ENCODE data around the gene KCNC1. TPM values are rescaled to one million over a fixed set of nuclear protein-coding genes. Genes with fewer than 3 reads are reported as not detected.
A peak's percentile ranks its signal among the peaks of the same experiment; 100 is the strongest.

Gene KCNC1
- not detected for total RNA-seq

- TF ChIP-seq CTCF (IDR thresholded peaks at IDR 0.05) (no peak), POLR2A (IDR thresholded peaks at IDR 0.05) (no peak), EP300 (IDR thresholded peaks at IDR 0.05) (no peak), POLR2AphosphoS5 (IDR thresholded peaks at IDR 0.05) (no peak)
- no peak within 1 kb of the TSS for H3K27ac ChIP-seq
- WGBS = 0% methylated on average over 25 of the region's 66 CpGs
- H3K9me3 ChIP-seq = no peaks in the 10 kb centered on the region
- peaks cover 18% of the 10 kb centered on the region for H3K4me1 ChIP-seq
- peaks cover 76% of the 10 kb centered on the region for H3K27me3 ChIP-seq
- DNase-seq (ENCODE audit: low spot score in 2 of 2) = peak in 1 of 2 donors; percentile 17
- H3K36me3 ChIP-seq = no peaks in the 10 kb centered on the region
- peak within 1 kb of the TSS; percentile 43 for H3K4me3 ChIP-seq
Observed at GRCh38 chr11:17734418-17734911, at the start of gene KCNC1. TSS of gene KCNC1 (plus strand) at chr11:17734781. CDS start at chr11:17736003, 1,222 bp downstream.

GRCh38 chr11:17686231-17686980, 48.2 kb upstream of the KCNC1 start:
- 33% methylated on average over 8 of the region's 8 CpGs for WGBS
- DNase-seq (ENCODE audit: low spot score in 2 of 2) = no peak
- no peaks in the 10 kb centered on the region for H3K9me3 ChIP-seq
- H3K4me1 ChIP-seq = no peaks in the 10 kb centered on the region
- H3K27me3 ChIP-seq = peaks cover 14% of the 10 kb centered on the region
- H3K36me3 ChIP-seq = no peaks in the 10 kb centered on the region
- no peak overlapping the region for H3K27ac ChIP-seq
- H3K4me3 ChIP-seq = no peak overlapping the region
- TF ChIP-seq POLR2AphosphoS5 (IDR thresholded peaks at IDR 0.05) = no peak
- TF ChIP-seq CTCF (IDR thresholded peaks at IDR 0.05) = no peak
- TF ChIP-seq EP300 (IDR thresholded peaks at IDR 0.05) = no peak
- TF ChIP-seq POLR2A (IDR thresholded peaks at IDR 0.05) = no peak

GRCh38 chr11:17687946-17688670, 46.5 kb upstream of the KCNC1 start:
- Histone ChIP-seq H3K4me1 (no peaks in the 10 kb centered on the region), H3K9me3 (no peaks in the 10 kb centered on the region), H3K36me3 (no peaks in the 10 kb centered on the region), H3K27me3 (peaks cover 27% of the 10 kb centered on the region), H3K4me3 (no peak overlapping the region), H3K27ac (no peak overlapping the region)
- 69% methylated on average over 14 of the region's 18 CpGs for WGBS
- no peak for DNase-seq (ENCODE audit: low spot score in 2 of 2)
- no peak for TF ChIP-seq CTCF (IDR thresholded peaks at IDR 0.05)
- TF ChIP-seq POLR2AphosphoS5 (IDR thresholded peaks at IDR 0.05) = no peak
- TF ChIP-seq EP300 (IDR thresholded peaks at IDR 0.05) = no peak
- no peak for TF ChIP-seq POLR2A (IDR thresholded peaks at IDR 0.05)

- Histone ChIP-seq H3K36me3 (no peaks in the 10 kb centered on the region), H3K27me3 (peaks cover 44% of the 10 kb centered on the region), H3K4me3 (no peak overlapping the region), H3K9me3 (no peaks in the 10 kb centered on the region), H3K4me1 (no peaks in the 10 kb centered on the region), H3K27ac (no peak overlapping the region)
- 78% methylated on average over 2 of the region's 2 CpGs for WGBS
- TF ChIP-seq POLR2AphosphoS5 (IDR thresholded peaks at IDR 0.05) = no peak
- TF ChIP-seq POLR2A (IDR thresholded peaks at IDR 0.05) = no peak
- TF ChIP-seq CTCF (IDR thresholded peaks at IDR 0.05) = no peak
- no peak for TF ChIP-seq EP300 (IDR thresholded peaks at IDR 0.05)
- no peak for DNase-seq (ENCODE audit: low spot score in 2 of 2)
Observed at GRCh38 chr11:17691550-17691949, 43.0 kb upstream of the KCNC1 start.

GRCh38 chr11:17691976-17692375, 42.6 kb upstream of the KCNC1 start:
- no peaks in the 10 kb centered on the region for H3K36me3 ChIP-seq
- peaks cover 49% of the 10 kb centered on the region for H3K27me3 ChIP-seq
- H3K9me3 ChIP-seq = no peaks in the 10 kb centered on the region
- H3K4me3 ChIP-seq = no peak overlapping the region
- no peak overlapping the region for H3K27ac ChIP-seq
- DNase-seq (ENCODE audit: low spot score in 2 of 2) = no peak
- whole genome bisulfite sequencing = 53% methylated on average over 10 of the region's 10 CpGs
- TF ChIP-seq POLR2A (IDR thresholded peaks at IDR 0.05) (no peak), POLR2AphosphoS5 (IDR thresholded peaks at IDR 0.05) (no peak), EP300 (IDR thresholded peaks at IDR 0.05) (no peak), CTCF (IDR thresholded peaks at IDR 0.05) (no peak)
- no peaks in the 10 kb centered on the region for H3K4me1 ChIP-seq
